SK-N-SH treated with all-trans-retinoic acid at 6 μM for 48 hours (cell line): ENCODE measurements around the gene PDCD7.

Experiments used
- ATAC-seq: fragments of 200-7000 bp; cut with Tn5 transposase; 3 replicates; pipeline ENCODE4 v1.9.1; 2020; ENCODE audit warnings: mild to moderate bottlenecking, moderate library complexity
- ARNTL ChIP-seq: fragments of 450-650 bp; formaldehyde crosslinking; IDR thresholded peaks from 2 replicates; pipeline ENCODE4 v1.5.0; 2020; ENCODE audit warnings: low read depth, mild to moderate bottlenecking, moderate library complexity, borderline replicate concordance
- BACH2 ChIP-seq: fragments of 250-450 bp; sonication (Bioruptor Pico); IDR thresholded peaks from 2 replicates; pipeline ENCODE4 v1.9.0; 2021; ENCODE audit warnings: mild to moderate bottlenecking, borderline replicate concordance
- CREB5 ChIP-seq: fragments of 250-450 bp; sonication (Bioruptor Pico); IDR thresholded peaks from 2 replicates; pipeline ENCODE4 v1.5.1; 2020; ENCODE audit warnings: low read depth, mild to moderate bottlenecking, moderate library complexity
- CSDC2 ChIP-seq: fragments of 250-450 bp; sonication (Bioruptor Pico); IDR thresholded peaks from 2 replicates; pipeline ENCODE4 v1.5.0; 2020; ENCODE audit warnings: mild to moderate bottlenecking, moderate library complexity
- CSRNP3 ChIP-seq: fragments of 250-450 bp; sonication (Bioruptor Pico); IDR thresholded peaks from 2 replicates; pipeline ENCODE4 v1.5.1; 2021; ENCODE audit warnings: mild to moderate bottlenecking, moderate library complexity
- ESRRG ChIP-seq: fragments of 250-450 bp; sonication (Bioruptor Pico); IDR thresholded peaks from 2 replicates; pipeline ENCODE4 v1.6.1; 2021; ENCODE audit warnings: mild to moderate bottlenecking
- GLIS3 ChIP-seq: fragments of 250-450 bp; sonication (Bioruptor Pico); IDR thresholded peaks from 2 replicates; pipeline ENCODE4 v1.5.0; 2020; ENCODE audit warnings: mild to moderate bottlenecking, moderate library complexity
- OSR1 ChIP-seq: fragments of 250-450 bp; sonication (Bioruptor Pico); IDR thresholded peaks from 2 replicates; pipeline ENCODE4 v1.8.0; 2022; ENCODE audit warnings: moderate library complexity, mild to moderate bottlenecking, inconsistent platforms
- PATZ1 ChIP-seq: fragments of 250-450 bp; sonication (Bioruptor Pico); IDR thresholded peaks from 2 replicates; pipeline ENCODE4 v1.8.0; 2020; ENCODE audit warnings: mild to moderate bottlenecking, moderate library complexity, borderline replicate concordance
- POU6F1 ChIP-seq: fragments of 250-450 bp; sonication (Bioruptor Pico); IDR thresholded peaks from 2 replicates; pipeline ENCODE4 v1.8.0; 2021; ENCODE audit warnings: low read depth, mild to moderate bottlenecking, moderate library complexity, borderline replicate concordance
- PPARA ChIP-seq: fragments of 250-450 bp; sonication (Bioruptor Pico); IDR thresholded peaks from 2 replicates; pipeline ENCODE4 v1.5.0; 2020; ENCODE audit warnings: mild to moderate bottlenecking, borderline replicate concordance
- RARB ChIP-seq: fragments of 250-450 bp; sonication (Bioruptor Pico); IDR thresholded peaks from 2 replicates; pipeline ENCODE4 v1.8.0; 2021; ENCODE audit warnings: mild to moderate bottlenecking, moderate library complexity
- SNAI2 ChIP-seq: fragments of 250-450 bp; sonication (Bioruptor Pico); IDR thresholded peaks from 2 replicates; pipeline ENCODE4 v1.5.0; 2020; ENCODE audit warnings: mild to moderate bottlenecking, moderate library complexity
- TCF4 ChIP-seq: fragments of 250-450 bp; sonication (Bioruptor Pico); IDR thresholded peaks from 2 replicates; pipeline ENCODE4 v1.8.0; 2021; ENCODE audit warnings: mild to moderate bottlenecking, moderate library complexity, borderline replicate concordance
- TSHZ2 ChIP-seq: fragments of 250-450 bp; sonication (Bioruptor Pico); IDR thresholded peaks from 2 replicates; pipeline ENCODE4 v1.5.0; 2020; ENCODE audit warnings: mild to moderate bottlenecking, moderate library complexity
- ZC3H10 ChIP-seq: fragments of 250-450 bp; sonication (Bioruptor Pico); IDR thresholded peaks from 2 replicates; pipeline ENCODE4 v1.5.1; 2021; ENCODE audit warnings: mild to moderate bottlenecking, moderate library complexity
- ZFP3 ChIP-seq: fragments of 250-450 bp; sonication (Bioruptor Pico); IDR thresholded peaks from 2 replicates; pipeline ENCODE4 v1.5.0; 2020; ENCODE audit warnings: mild to moderate bottlenecking, moderate library complexity
- ZFP30 ChIP-seq: fragments of 450-650 bp; formaldehyde crosslinking; IDR thresholded peaks from 2 replicates; pipeline ENCODE4 v1.5.0; 2022; ENCODE audit warnings: mild to moderate bottlenecking, moderate library complexity
- ZNF565 ChIP-seq: fragments of 450-650 bp; formaldehyde crosslinking; conservative IDR thresholded peaks from 2 replicates; pipeline ENCODE4 v1.5.0; 2020; ENCODE audit warnings: low read depth, mild to moderate bottlenecking, moderate library complexity

Gene PDCD7

GRCh38 chr15:65072027-65072426, 61.6 kb downstream of the PDCD7 start:
- TF ChIP-seq ARNTL (CRISPR knock-in tag) (no peak), CREB5 (CRISPR knock-in tag) (no peak)
- TF ChIP-seq, all 23 proteins: peak for 0
- ATAC-seq = no peak

GRCh38 chr15:65071381-65071811, 62.2 kb downstream of the PDCD7 start:
- TF ChIP-seq CSRNP3 = no peak
- no peak for TF ChIP-seq POU6F1 (CRISPR knock-in tag)
- TF ChIP-seq TCF4 (CRISPR knock-in tag) = no peak
- ATAC-seq = peak; percentile 35; the same call in 2 of the 3 replicates

GRCh38 chr15:65069779-65070546, 63.6 kb downstream of the PDCD7 start:
- no peak for ATAC-seq
- TF ChIP-seq OSR1 (CRISPR knock-in tag) = no peak
- TF ChIP-seq ESRRG = no peak
- no peak for TF ChIP-seq ZFP30
- TF ChIP-seq ARNTL (CRISPR knock-in tag) = no peak
- no peak for TF ChIP-seq PPARA (CRISPR knock-in tag)
- TF ChIP-seq CSDC2 (CRISPR knock-in tag) = no peak
- TF ChIP-seq TCF4 (CRISPR knock-in tag) = no peak

GRCh38 chr15:65069179-65069578, 64.4 kb downstream of the PDCD7 start:
- no peak for ATAC-seq
- TF ChIP-seq PATZ1 (CRISPR knock-in tag) (no peak), TSHZ2 (no peak), CSDC2 (CRISPR knock-in tag) (no peak), SNAI2 (CRISPR knock-in tag) (no peak), GLIS3 (CRISPR knock-in tag) (no peak), ZC3H10 (no peak), ESRRG (no peak), OSR1 (CRISPR knock-in tag) (no peak), ZFP30 (no peak), BACH2 (CRISPR knock-in tag) (no peak), ZFP3 (CRISPR knock-in tag) (no peak), ZNF565 (CRISPR knock-in tag) (no peak), TCF4 (CRISPR knock-in tag) (no peak), CSRNP3 (no peak), PPARA (CRISPR knock-in tag) (no peak), ARNTL (CRISPR knock-in tag) (no peak), CREB5 (CRISPR knock-in tag) (no peak), RARB (CRISPR knock-in tag) (no peak)
